ENCODE results near the gene CT45A3. TPM values are rescaled to one million over a fixed set of nuclear protein-coding genes. Genes with fewer than 3 reads are reported as not detected.
"Not testable (repeated sequence)": the region's sequence is repeated elsewhere in the genome, so short reads cannot be mapped to it uniquely, and the experiment has no call there.

The CT45A3 gene, protein sequence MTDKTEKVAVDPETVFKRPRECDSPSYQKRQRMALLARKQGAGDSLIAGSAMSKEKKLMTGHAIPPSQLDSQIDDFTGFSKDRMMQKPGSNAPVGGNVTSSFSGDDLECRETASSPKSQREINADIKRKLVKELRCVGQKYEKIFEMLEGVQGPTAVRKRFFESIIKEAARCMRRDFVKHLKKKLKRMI
- not detected for total RNA-seq

DNA sequence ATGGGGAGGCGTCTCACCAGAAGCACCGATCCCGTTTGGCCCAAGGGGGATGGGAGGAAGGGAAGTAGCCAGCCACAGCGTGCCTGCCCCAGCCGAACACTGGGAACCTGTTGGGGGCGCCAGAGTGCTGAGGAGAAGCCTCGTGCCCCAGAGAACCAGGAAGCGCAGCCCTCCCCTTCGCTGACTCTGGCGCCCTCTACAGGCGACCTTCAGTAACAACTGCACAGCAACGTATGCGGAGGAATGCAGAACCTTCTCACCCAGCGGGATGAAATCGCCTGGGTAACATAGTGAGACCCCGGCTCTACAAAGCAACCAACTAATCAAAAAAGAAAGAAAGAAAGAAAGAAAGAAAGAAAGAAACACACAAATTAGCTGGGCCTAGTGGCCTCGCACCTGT, at the start of gene CT45A3:
Gene CT45A3, minus strand, starts transcription at position 101 of the 400 bp plus-strand sequence. CDS start 3,747 bp downstream, outside the sequence.
- ATAC-seq, result not testable (repeated sequence)

DNA sequence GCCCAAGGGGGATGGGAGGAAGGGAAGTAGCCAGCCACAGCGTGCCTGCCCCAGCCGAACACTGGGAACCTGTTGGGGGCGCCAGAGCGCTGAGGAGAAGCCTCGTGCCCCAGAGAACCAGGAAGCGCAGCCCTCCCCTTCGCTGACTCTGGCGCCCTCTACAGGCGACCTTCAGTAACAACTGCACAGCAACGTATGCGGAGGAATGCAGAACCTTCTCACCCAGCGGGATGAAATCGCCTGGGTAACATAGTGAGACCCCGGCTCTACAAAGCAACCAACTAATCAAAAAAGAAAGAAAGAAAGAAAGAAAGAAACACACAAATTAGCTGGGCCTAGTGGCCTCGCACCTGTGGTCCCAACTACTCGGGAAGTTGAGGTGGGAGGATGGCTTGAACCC, 34.7 kb upstream of the CT45A3 start, which contains the start of gene CT45A6:
Gene CT45A6, minus strand, starts transcription at position 101 of the 400 bp plus-strand sequence. CDS start 3,794 bp downstream, outside the sequence.
- ATAC-seq, result not testable (repeated sequence)

GRCh38 chrX:135785403-135785802, 17.4 kb upstream of the CT45A3 start, which contains the start of gene CT45A5:
Gene CT45A5, minus strand, starts transcription at chrX:135785503. Its CDS starts 3,774 bp downstream, at chrX:135781729.
- ATAC-seq, result not testable (repeated sequence)

- ATAC-seq, result not testable (repeated sequence)
Observed at GRCh38 chrX:135744739-135745138, 23.3 kb downstream of the CT45A3 start.

DNA sequence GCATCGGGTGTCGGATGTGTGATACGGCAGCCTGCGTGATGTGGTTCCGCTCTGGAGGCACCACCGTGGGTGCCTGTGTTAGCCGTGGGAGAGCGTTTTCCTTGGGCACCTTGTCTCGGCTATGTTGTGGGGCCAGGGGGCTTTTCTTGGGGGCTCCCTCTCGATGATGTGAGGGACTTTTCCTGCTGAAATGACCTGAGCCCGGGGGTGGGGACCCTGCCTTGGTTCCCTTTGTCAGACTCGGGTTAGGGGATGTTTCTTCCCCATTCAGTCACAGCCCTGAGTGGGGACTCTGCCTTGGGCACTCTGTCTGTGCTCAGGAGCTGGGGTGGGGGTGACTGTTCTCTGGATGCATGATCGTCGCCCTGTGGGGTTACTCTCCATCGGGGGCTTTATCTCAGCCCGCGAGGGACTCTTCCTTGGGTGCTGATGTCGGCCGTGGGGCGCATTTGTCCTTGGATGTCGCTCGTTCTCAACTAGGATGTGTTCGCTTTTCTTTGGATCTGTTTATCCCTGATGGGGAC, 26.7 kb downstream of the CT45A3 start:
- no peak for ATAC-seq

DNA sequence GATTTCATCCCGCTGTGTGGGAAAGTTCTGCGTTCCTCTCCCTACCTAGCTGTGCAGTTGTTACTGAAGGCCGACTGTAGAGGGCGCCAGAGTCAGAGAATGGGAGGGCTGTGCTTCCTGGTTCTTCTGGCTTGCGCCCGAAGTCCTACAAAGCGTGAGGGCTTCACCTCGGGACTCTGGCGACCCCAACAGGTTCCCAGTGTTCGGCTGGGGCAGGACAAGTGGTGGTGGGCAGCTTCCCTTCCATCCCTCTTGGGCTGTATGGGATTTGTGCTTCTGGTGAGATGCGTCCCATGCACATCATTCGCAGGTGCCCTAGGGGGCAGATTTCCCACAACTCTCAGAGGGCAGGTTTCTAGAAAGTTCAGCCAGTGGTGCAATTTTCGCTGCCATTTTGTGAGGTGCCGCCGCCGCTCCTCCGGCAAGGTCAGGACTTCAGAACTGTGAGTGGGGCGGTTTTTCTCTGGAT, 27.3 kb downstream of the CT45A3 start:
- peak; percentile 15 for ATAC-seq

- no peak for ATAC-seq
Observed at GRCh38 chrX:135737366-135738071, 30.5 kb downstream of the CT45A3 start.

- ATAC-seq, result not testable (repeated sequence)
Observed at GRCh38 chrX:135734666-135735065, 33.3 kb downstream of the CT45A3 start.

DNA sequence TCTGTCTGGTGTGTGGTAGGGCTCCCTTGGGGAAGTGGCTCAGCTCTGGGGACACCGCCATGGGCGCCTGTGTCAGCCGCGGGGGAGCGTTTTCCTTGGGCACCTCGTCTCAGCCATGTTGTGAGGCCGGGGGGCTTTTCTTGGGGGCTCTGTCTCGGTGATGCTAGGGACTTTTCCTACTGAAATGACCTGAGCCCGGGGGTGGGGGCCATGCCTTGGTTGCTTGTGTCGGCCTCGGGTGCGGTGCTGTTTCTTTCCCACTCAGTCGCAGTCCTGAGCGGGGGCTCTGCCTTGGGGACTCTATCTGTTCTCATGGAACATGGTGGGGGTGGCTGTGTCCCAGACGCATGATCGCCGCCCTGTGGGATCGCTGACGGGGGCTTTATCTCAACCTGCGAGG, 54.2 kb downstream of the CT45A3 start:
- ATAC-seq, result no peak

GRCh38 chrX:135713183-135713689, 54.8 kb downstream of the CT45A3 start, which contains the start of gene CT45A1:
Gene CT45A1, plus strand, starts transcription at chrX:135713639. Its CDS starts 5,302 bp downstream, at chrX:135718941.
- ATAC-seq, result not testable (repeated sequence)

Other genes with a start within 250 kb of the CT45A3 start
- gene INTS6L, start 247.5 kb downstream of the CT45A3 start, total RNA-seq, result 5.3 TPM
- gene CT45A1, start 54.6 kb downstream of the CT45A3 start, total RNA-seq, result not detected
- not detected for gene CT45A5, start 17.3 kb upstream of the CT45A3 start, total RNA-seq
- not detected for gene CT45A6, start 34.6 kb upstream of the CT45A3 start, total RNA-seq
- gene CT45A2, start 51.8 kb upstream of the CT45A3 start, total RNA-seq, result not detected
- not detected for gene CT45A7, start 69.1 kb upstream of the CT45A3 start, total RNA-seq
- gene CT45A8, start 86.3 kb upstream of the CT45A3 start, total RNA-seq, result not detected
- not detected for gene CT45A9, start 103.6 kb upstream of the CT45A3 start, total RNA-seq
- not detected for gene CT45A10, start 125.3 kb upstream of the CT45A3 start, total RNA-seq
- gene SAGE1, start 125.5 kb upstream of the CT45A3 start, total RNA-seq, result not detected
- 12.9 TPM for gene MMGT1, start 205.8 kb upstream of the CT45A3 start, total RNA-seq
- gene SLC9A6, start 217.2 kb upstream of the CT45A3 start, total RNA-seq, result 10.5 TPM